Activated B cell treated with CpG ODN at 0.5 μM for 24 hours (primary cell): Measurements from ENCODE around the gene NLRC4. TPM values are rescaled to one million over a fixed set of nuclear protein-coding genes. Genes with fewer than 3 reads are reported as not detected.
"Not testable (repeated sequence)": the region's sequence is repeated elsewhere in the genome, so short reads cannot be mapped to it uniquely, and the experiment has no call there.

ENCODE experiments used
- ATAC-seq: fragments of 200-7000 bp; cut with Tn5 transposase; one replicate; pipeline ENCODE4 v1.10.0; 2021; ENCODE audit warnings: low read depth, mild to moderate bottlenecking, moderate library complexity
- CTCF ChIA-PET: fragments of 350-600 bp; sonication (Branson Sonifier 250); formaldehyde crosslinking; loops from one replicate; lab custom pipeline; 2021; ENCODE audit warnings: antibody characterized with exemption; lab: Charles Lee
- POLR2A ChIA-PET: fragments of 350-600 bp; sonication (Branson Sonifier 250); formaldehyde crosslinking; loops from one replicate; lab custom pipeline; 2021; ENCODE audit warnings: antibody characterized with exemption; lab: Charles Lee
- DNase-seq: peaks from one replicate; pipeline ENCODE4 v3.0.0; 2022
- H3K27ac Mint-ChIP-seq: one replicate; pipeline ENCODE4 v1.8.0; 2020; ENCODE audit warnings: mixed read lengths
- H3K27me3 Mint-ChIP-seq: one replicate; pipeline ENCODE4 v1.8.0; 2021; ENCODE audit warnings: mixed read lengths
- H3K36me3 Mint-ChIP-seq: one replicate; pipeline ENCODE4 v1.8.0; 2021; ENCODE audit warnings: low read depth, mixed read lengths
- H3K4me1 Mint-ChIP-seq: one replicate; pipeline ENCODE4 v1.8.0; 2021; ENCODE audit warnings: mixed read lengths
- H3K4me3 Mint-ChIP-seq: one replicate; pipeline ENCODE4 v1.8.0; 2020; ENCODE audit warnings: mild to moderate bottlenecking, mixed read lengths
- H3K9me3 Mint-ChIP-seq: one replicate; pipeline ENCODE4 v1.8.0; 2020; ENCODE audit warnings: mixed read lengths
- CTCF ChIP-seq: fragments of 200-600 bp; IDR thresholded peaks from one replicate; pipeline ENCODE4 v1.8.0; 2022; ENCODE audit warnings: antibody characterized with exemption, mild to moderate bottlenecking
- intact Hi-C: fragments of 100-400 bp; cut with micrococcal nuclease; formaldehyde crosslinking; loops from one replicate; pipeline ENCODE4 v1.15.1; 2024
- total RNA-seq: library from RNA; stranded (reverse); gene quantifications from 2 replicates; pipeline ENCODE4 v1.2.3, GENCODE V29; 2022

The NLRC4 gene, protein sequence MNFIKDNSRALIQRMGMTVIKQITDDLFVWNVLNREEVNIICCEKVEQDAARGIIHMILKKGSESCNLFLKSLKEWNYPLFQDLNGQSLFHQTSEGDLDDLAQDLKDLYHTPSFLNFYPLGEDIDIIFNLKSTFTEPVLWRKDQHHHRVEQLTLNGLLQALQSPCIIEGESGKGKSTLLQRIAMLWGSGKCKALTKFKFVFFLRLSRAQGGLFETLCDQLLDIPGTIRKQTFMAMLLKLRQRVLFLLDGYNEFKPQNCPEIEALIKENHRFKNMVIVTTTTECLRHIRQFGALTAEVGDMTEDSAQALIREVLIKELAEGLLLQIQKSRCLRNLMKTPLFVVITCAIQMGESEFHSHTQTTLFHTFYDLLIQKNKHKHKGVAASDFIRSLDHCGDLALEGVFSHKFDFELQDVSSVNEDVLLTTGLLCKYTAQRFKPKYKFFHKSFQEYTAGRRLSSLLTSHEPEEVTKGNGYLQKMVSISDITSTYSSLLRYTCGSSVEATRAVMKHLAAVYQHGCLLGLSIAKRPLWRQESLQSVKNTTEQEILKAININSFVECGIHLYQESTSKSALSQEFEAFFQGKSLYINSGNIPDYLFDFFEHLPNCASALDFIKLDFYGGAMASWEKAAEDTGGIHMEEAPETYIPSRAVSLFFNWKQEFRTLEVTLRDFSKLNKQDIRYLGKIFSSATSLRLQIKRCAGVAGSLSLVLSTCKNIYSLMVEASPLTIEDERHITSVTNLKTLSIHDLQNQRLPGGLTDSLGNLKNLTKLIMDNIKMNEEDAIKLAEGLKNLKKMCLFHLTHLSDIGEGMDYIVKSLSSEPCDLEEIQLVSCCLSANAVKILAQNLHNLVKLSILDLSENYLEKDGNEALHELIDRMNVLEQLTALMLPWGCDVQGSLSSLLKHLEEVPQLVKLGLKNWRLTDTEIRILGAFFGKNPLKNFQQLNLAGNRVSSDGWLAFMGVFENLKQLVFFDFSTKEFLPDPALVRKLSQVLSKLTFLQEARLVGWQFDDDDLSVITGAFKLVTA
- total RNA-seq: 0.91 and 0.98 TPM in 2 replicates

GRCh38 chr2:32264422-32265105, at the start of gene NLRC4:
Gene NLRC4 (minus strand): TSS chr2:32264886. CDS start chr2:32256775, 8,111 bp downstream.
- POLR2A ChIA-PET: interaction anchor here (0.5 to 1.3 kb wide), 7 partner anchors 10 to 505 kb away, joined by 3 to 6 read pairs (median 4); no protein-coding TSS in a partner anchor
- intact Hi-C loops: loop anchor here (1.0 to 5.0 kb wide), 2 partner anchors 13 to 92 kb away; partner anchors contain the start of gene YIPF4
- H3K36me3 Mint-ChIP-seq: no peaks in the 10 kb centered on the region
- H3K27ac Mint-ChIP-seq: peak within 1 kb of the TSS; percentile 96
- no peak for TF ChIP-seq CTCF
- peak; percentile 95 for ATAC-seq
- H3K4me3 Mint-ChIP-seq: peak within 1 kb of the TSS; percentile 80
- H3K9me3 Mint-ChIP-seq: no peaks in the 10 kb centered on the region
- no peak for DNase-seq
- peaks cover 29% of the 10 kb centered on the region for H3K4me1 Mint-ChIP-seq
- CTCF ChIA-PET: no interaction called here
- H3K27me3 Mint-ChIP-seq: no peaks in the 10 kb centered on the region

DNA sequence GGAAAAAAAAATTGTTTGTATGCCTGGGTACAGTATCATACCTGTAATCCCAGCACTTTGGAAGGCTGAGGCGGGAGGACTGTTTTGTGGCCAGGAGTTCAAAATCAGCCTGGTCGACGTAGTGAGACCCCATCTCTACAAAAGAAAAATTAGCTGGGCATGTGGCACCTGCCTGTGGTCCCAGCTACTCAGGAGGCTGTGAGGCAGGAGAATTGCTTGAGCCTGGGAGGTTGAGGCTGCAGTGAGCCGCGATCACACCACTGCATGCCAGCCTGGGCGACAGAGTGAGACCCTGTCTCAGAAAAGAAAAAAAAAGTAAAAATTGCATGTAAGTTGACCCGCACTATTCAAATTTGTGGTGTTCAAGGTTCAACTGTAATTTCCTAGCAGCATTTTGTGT, 45.9 kb upstream of the NLRC4 start:
- no peaks in the 10 kb centered on the region for H3K9me3 Mint-ChIP-seq
- POLR2A ChIA-PET: no interaction called here
- DNase-seq (no peak), ATAC-seq (no peak)
- H3K27ac Mint-ChIP-seq: no peak overlapping the region
- CTCF ChIA-PET: no interaction called here
- H3K4me3 Mint-ChIP-seq: no peak overlapping the region
- H3K27me3 Mint-ChIP-seq: no peaks in the 10 kb centered on the region
- no peak for TF ChIP-seq CTCF
- peaks cover 26% of the 10 kb centered on the region for H3K36me3 Mint-ChIP-seq
- H3K4me1 Mint-ChIP-seq: no peaks in the 10 kb centered on the region
- intact Hi-C loops: no loop called here

GRCh38 chr2:32293966-32294562, 29.4 kb upstream of the NLRC4 start:
- H3K4me3 Mint-ChIP-seq, H3K4me1 Mint-ChIP-seq, intact Hi-C loops, DNase-seq, H3K9me3 Mint-ChIP-seq, POLR2A ChIA-PET, H3K27me3 Mint-ChIP-seq, CTCF ChIA-PET, H3K27ac Mint-ChIP-seq, ATAC-seq: not testable (repeated sequence)
- peaks cover 58% of the 10 kb centered on the region for H3K36me3 Mint-ChIP-seq

DNA sequence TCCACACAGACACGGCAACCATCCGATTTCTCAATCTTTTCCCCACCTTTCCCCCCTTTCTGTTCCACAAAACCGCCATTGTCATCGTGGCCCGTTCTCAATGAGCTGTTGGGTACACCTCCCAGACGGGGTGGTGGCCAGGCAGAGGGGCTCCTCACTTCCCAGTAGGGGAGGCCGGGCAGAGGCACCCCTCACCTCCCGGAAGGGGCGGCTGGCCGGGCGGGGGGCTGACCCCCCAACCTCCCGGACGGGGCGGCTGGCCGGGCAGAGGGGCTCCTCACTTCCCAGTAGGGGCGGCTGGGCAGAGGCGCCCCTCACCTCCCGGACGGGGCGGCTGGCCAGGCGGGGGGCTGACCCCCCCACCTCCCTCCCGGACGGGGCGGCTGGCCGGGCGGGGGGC, 28.8 kb upstream of the NLRC4 start:
- H3K27me3 Mint-ChIP-seq, H3K4me3 Mint-ChIP-seq, CTCF ChIA-PET, DNase-seq, POLR2A ChIA-PET, H3K9me3 Mint-ChIP-seq, H3K27ac Mint-ChIP-seq, ATAC-seq, H3K4me1 Mint-ChIP-seq, intact Hi-C loops: not testable (repeated sequence)
- H3K36me3 Mint-ChIP-seq: peaks cover 59% of the 10 kb centered on the region

- no peaks in the 10 kb centered on the region for H3K9me3 Mint-ChIP-seq
- no peak for ATAC-seq
- H3K4me1 Mint-ChIP-seq: peaks cover 15% of the 10 kb centered on the region
- H3K27ac Mint-ChIP-seq: no peak overlapping the region
- intact Hi-C loops: no loop called here
- no peaks in the 10 kb centered on the region for H3K27me3 Mint-ChIP-seq
- TF ChIP-seq CTCF: no peak
- peaks cover 53% of the 10 kb centered on the region for H3K36me3 Mint-ChIP-seq
- H3K4me3 Mint-ChIP-seq: no peak overlapping the region
- DNase-seq: no peak
- ChIA-PET CTCF (no interaction called here), POLR2A (no interaction called here)
Measured at GRCh38 chr2:32291746-32292145, 27.1 kb upstream of the NLRC4 start.
